Panc1 (cell line): Measurements from ENCODE around the gene IFI30.

Experiments
- CTCF ChIP-seq: fragments of 450-650 bp; IDR thresholded peaks from 2 replicates; pipeline ENCODE4 v1.5.1; 2017; ENCODE audit warnings: mild to moderate bottlenecking
- POLR2AphosphoS5 ChIP-seq: IDR thresholded peaks from 2 replicates; pipeline ENCODE4 v1.6.1; 2012; ENCODE audit warnings: mild to moderate bottlenecking, low read depth, low read length, moderate library complexity
- REST ChIP-seq, 2 experiments: IDR thresholded peaks; 2 replicates each; pipeline ENCODE4 v1.6.1; 2011 to 2012; ENCODE audit warnings: low read depth in 2 of 2, control low read depth in 1 of 2, low read length in 1 of 2, mild to moderate bottlenecking in 1 of 2, moderate library complexity in 1 of 2; ENCODE audit not compliant: insufficient read depth in 1 of 2
- SIN3A ChIP-seq: IDR thresholded peaks from 2 replicates; pipeline ENCODE4 v1.6.1; 2012; ENCODE audit warnings: low read depth, mild to moderate bottlenecking, low read length, moderate library complexity, borderline replicate concordance; ENCODE audit not compliant: insufficient read depth
- TCF7L2 ChIP-seq: IDR thresholded peaks from 2 replicates; pipeline ENCODE4 v1.6.1; 2011; ENCODE audit warnings: mild to moderate bottlenecking, low read depth, low read length, inconsistent platforms

GRCh38 chr19:18144361-18144760 lies 29.3 kb upstream of the IFI30 start:
- TF ChIP-seq REST (IDR thresholded peaks at IDR 0.05; ENCODE audit: insufficient read depth in 1 of 2, low read depth in 2 of 2, low read length in 1 of 2): no peak
- no peak for TF ChIP-seq POLR2AphosphoS5
- TF ChIP-seq CTCF: no peak
- TF ChIP-seq SIN3A: no peak
- no peak for TF ChIP-seq TCF7L2
